ENCODE results near the gene PHF8. TPM values are rescaled to one million over a fixed set of nuclear protein-coding genes. Genes with fewer than 3 reads are reported as not detected.
A peak's percentile ranks its signal among the peaks of the same experiment; 100 is the strongest.

Gene PHF8
- polyA plus RNA-seq, 3 donors = 10.5 to 20.3 (median 11.9) TPM

DNA sequence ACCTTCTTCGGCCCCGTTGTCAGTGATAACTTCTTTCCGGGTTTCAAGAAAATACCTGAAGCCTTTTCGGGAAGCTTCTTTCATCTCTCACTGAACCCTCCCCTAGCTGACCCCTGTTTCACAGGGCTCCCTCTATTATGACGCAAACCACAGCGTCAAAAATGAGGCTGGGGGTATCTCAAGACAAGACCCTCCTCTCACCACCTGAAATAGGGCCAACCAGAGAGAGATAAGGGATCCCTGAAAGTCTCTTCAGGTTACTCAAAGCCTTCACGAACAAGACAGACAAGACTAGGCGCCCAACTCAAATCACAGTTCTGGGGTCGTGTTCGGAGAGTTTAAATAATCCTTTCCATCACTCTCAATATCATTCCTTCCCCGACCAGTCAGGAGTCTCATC is 1.2 kb downstream of the PHF8 start:
- peaks cover 0 to 5% (median 0%) of the 10 kb centered on the region in 3 donors for H3K27me3 Mint-ChIP-seq (ENCODE audit: low read depth in 3 of 3)
- intact Hi-C loops (cut with micrococcal nuclease) = loop anchor here (5.0 to 10.0 kb wide), 6 partner anchors 139 to 772 kb away; partner anchors contain the start of genes FAM120C (in 1 of the 2), GNL3L (in 1 of the 2), HUWE1 (in 1 of the 2) and TSR2 (in 1 of the 2)
- Histone ChIP-seq H3K79me2 (ENCODE audit: insufficient read depth, low read length) (peaks cover 12% of the 10 kb centered on the region), H3K36me3 (replicated peaks in 1 of 2; ENCODE audit: control insufficient read depth in 1 of 2, insufficient read depth in 2 of 2, low read length in 2 of 2) (peaks cover 29 to 37% of the 10 kb centered on the region in 2 donors), H3K27ac (ENCODE audit: low read depth in 1 of 2, low read length in 2 of 2) (peak overlapping the region in 1 of 2 donors; percentile 88), H3K4me3 (replicated peaks in 1 of 3; ENCODE audit: low read depth in 2 of 3, low read length in 3 of 3) (peak overlapping the region; percentile 67 to 86 (median 83)), H3K4me1 (ENCODE audit: control insufficient read depth in 1 of 2, insufficient read depth in 2 of 2, low read length in 2 of 2) (peaks cover 16% of the 10 kb centered on the region in 2 donors), H2AFZ (ENCODE audit: insufficient read depth, low read depth, low read length, poor library complexity, severe bottlenecking) (peak overlapping the region; percentile 85), H3K27me3 (ENCODE audit: control insufficient read depth in 2 of 2, insufficient read depth in 2 of 2, low read length in 2 of 2) (no peaks in the 10 kb centered on the region), H4K20me1 (ENCODE audit: insufficient read depth, low read length) (no peaks in the 10 kb centered on the region), H3K9me3 (replicated peaks in 1 of 2; ENCODE audit: control insufficient read depth in 1 of 2, insufficient read depth in 1 of 2, low read length in 2 of 2) (peaks cover 0 to 6% of the 10 kb centered on the region in 2 donors), H3K4me2 (replicated peaks; ENCODE audit: extremely low read depth, low read length, poor library complexity, severe bottlenecking) (peak overlapping the region; percentile 89), H3K9ac (ENCODE audit: insufficient read depth, low read length, poor library complexity, severe bottlenecking) (peak overlapping the region; percentile 94)
- DNase-seq = no peak
- peaks cover 16 to 26% of the 10 kb centered on the region in 2 donors for H3K36me3 Mint-ChIP-seq
- peak overlapping the region; percentile 64 to 99 (median 98) for H3K27ac Mint-ChIP-seq
- WGBS (ENCODE audit: insufficient coverage) = 0% methylated on average over 1 of the region's 11 CpGs
- TF ChIP-seq, protein P1, sequence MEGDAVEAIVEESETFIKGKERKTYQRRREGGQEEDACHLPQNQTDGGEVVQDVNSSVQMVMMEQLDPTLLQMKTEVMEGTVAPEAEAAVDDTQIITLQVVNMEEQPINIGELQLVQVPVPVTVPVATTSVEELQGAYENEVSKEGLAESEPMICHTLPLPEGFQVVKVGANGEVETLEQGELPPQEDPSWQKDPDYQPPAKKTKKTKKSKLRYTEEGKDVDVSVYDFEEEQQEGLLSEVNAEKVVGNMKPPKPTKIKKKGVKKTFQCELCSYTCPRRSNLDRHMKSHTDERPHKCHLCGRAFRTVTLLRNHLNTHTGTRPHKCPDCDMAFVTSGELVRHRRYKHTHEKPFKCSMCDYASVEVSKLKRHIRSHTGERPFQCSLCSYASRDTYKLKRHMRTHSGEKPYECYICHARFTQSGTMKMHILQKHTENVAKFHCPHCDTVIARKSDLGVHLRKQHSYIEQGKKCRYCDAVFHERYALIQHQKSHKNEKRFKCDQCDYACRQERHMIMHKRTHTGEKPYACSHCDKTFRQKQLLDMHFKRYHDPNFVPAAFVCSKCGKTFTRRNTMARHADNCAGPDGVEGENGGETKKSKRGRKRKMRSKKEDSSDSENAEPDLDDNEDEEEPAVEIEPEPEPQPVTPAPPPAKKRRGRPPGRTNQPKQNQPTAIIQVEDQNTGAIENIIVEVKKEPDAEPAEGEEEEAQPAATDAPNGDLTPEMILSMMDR (IDR thresholded peaks at IDR 0.05) = peak; percentile 2
- peaks cover 18% of the 10 kb centered on the region for H3K4me1 Mint-ChIP-seq
- H3K9me3 Mint-ChIP-seq = peaks cover 0 to 14% (median 8%) of the 10 kb centered on the region in 7 donors
- peak overlapping the region; percentile 91 to 96 for H3K4me3 Mint-ChIP-seq

DNA sequence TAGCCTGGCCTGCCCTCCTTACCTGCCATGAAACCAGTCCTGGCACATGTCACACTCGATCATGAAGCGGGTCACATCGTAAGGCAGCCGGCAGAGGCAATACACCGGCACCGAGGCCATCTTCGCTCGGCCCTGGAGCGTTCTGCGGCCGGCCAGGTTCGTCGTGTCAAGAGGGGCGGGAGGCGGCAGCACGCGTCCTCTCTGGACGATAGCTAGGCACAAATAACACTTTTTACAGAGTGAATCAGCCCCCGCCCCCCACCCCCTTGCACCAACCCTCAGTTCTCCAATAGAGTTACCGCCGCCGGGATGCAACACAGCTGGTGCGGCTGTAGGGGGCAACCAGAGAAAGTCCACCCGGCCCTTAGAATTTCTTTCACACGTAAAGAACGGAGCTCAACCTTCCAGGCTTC is 1.7 kb downstream of the PHF8 start:
- H2AFZ ChIP-seq (ENCODE audit: insufficient read depth, low read depth, low read length, poor library complexity, severe bottlenecking) = peak overlapping the region; percentile 85
- no peaks in the 10 kb centered on the region for H4K20me1 ChIP-seq (ENCODE audit: insufficient read depth, low read length)
- Mint-ChIP-seq H3K27me3 (ENCODE audit: low read depth in 3 of 3) (peaks cover 0 to under 1% (median 0%) of the 10 kb centered on the region in 3 donors), H3K4me3 (peak overlapping the region; percentile 91 to 96), H3K9me3 (peaks cover 0 to 14% (median 8%) of the 10 kb centered on the region in 7 donors), H3K36me3 (peaks cover 19 to 30% of the 10 kb centered on the region in 2 donors), H3K27ac (peak overlapping the region in 2 of 7 donors; percentile 98 to 99), H3K4me1 (peaks cover 18% of the 10 kb centered on the region)
- H3K9me3 ChIP-seq (replicated peaks in 1 of 2; ENCODE audit: control insufficient read depth in 1 of 2, insufficient read depth in 1 of 2, low read length in 2 of 2) = peaks cover 0 to 6% of the 10 kb centered on the region in 2 donors
- no peaks in the 10 kb centered on the region for H3K27me3 ChIP-seq (ENCODE audit: control insufficient read depth in 2 of 2, insufficient read depth in 2 of 2, low read length in 2 of 2)
- WGBS (ENCODE audit: insufficient coverage) = 21% methylated on average over 18 of the region's 26 CpGs
- peak; percentile 9 to 35 (median 21) for DNase-seq
- intact Hi-C loops (cut with micrococcal nuclease) = loop anchor here (5.0 to 10.0 kb wide), 6 partner anchors 140 to 772 kb away; partner anchors contain the start of genes FAM120C (in 1 of the 2), GNL3L (in 1 of the 2), HUWE1 (in 1 of the 2) and TSR2 (in 1 of the 2)
- H3K4me2 ChIP-seq (replicated peaks; ENCODE audit: extremely low read depth, low read length, poor library complexity, severe bottlenecking) = peak overlapping the region; percentile 89
- no peak overlapping the region for H3K27ac ChIP-seq (ENCODE audit: low read depth in 1 of 2, low read length in 2 of 2)
- H3K4me3 ChIP-seq (replicated peaks in 1 of 3; ENCODE audit: low read depth in 2 of 3, low read length in 3 of 3) = peak overlapping the region; percentile 67 to 86 (median 83)
- peaks cover 12% of the 10 kb centered on the region for H3K79me2 ChIP-seq (ENCODE audit: insufficient read depth, low read length)
- H3K9ac ChIP-seq (ENCODE audit: insufficient read depth, low read length, poor library complexity, severe bottlenecking) = peak overlapping the region; percentile 94
- H3K36me3 ChIP-seq (replicated peaks in 1 of 2; ENCODE audit: control insufficient read depth in 1 of 2, insufficient read depth in 2 of 2, low read length in 2 of 2) = peaks cover 33 to 41% of the 10 kb centered on the region in 2 donors
- TF ChIP-seq, protein P1 (IDR thresholded peaks at IDR 0.05) = peak; percentile 19
- peaks cover 16% of the 10 kb centered on the region in 2 donors for H3K4me1 ChIP-seq (ENCODE audit: control insufficient read depth in 1 of 2, insufficient read depth in 2 of 2, low read length in 2 of 2)

All from CD14-positive monocyte (primary cell).